ENCODE data around the gene CES2.
A peak's percentile ranks its signal among the peaks of the same experiment; 100 is the strongest.
"Not testable (repeated sequence)": the region's sequence is repeated elsewhere in the genome, so short reads cannot be mapped to it uniquely, and the experiment has no call there.

The CES2 gene

GRCh38 chr16:66935314-66936011 is at the start of gene CES2:
Gene CES2 (plus strand): TSS chr16:66935516. CDS start chr16:66935636, 120 bp downstream.
- DNase-seq (ENCODE audit: low read depth in 2 of 2): no peak

- no peak for DNase-seq (ENCODE audit: low read depth in 2 of 2)
These were observed 49.0 kb upstream of the CES2 start for GRCh38 chr16:66886321-66886720.

GRCh38 chr16:66886914-66887313 is 48.4 kb upstream of the CES2 start:
- DNase-seq (ENCODE audit: low read depth in 2 of 2): no peak

GRCh38 chr16:66888647-66889615 is 46.4 kb upstream of the CES2 start:
- no peak for DNase-seq (ENCODE audit: low read depth in 2 of 2)

GRCh38 chr16:66889622-66890021 is 45.7 kb upstream of the CES2 start:
- DNase-seq (ENCODE audit: low read depth in 2 of 2): no peak

- no peak for DNase-seq (ENCODE audit: low read depth in 2 of 2)
These were observed 44.5 kb upstream of the CES2 start for GRCh38 chr16:66890799-66891198.

GRCh38 chr16:66891360-66891759 is 44.0 kb upstream of the CES2 start:
- no peak for DNase-seq (ENCODE audit: low read depth in 2 of 2)

GRCh38 chr16:66891797-66892196 is 43.5 kb upstream of the CES2 start:
- DNase-seq (ENCODE audit: low read depth in 2 of 2): no peak

- DNase-seq (ENCODE audit: low read depth in 2 of 2): no peak
These were observed 41.3 kb upstream of the CES2 start for GRCh38 chr16:66894055-66894454.

GRCh38 chr16:66894948-66895688 is 40.2 kb upstream of the CES2 start:
- DNase-seq (ENCODE audit: low read depth in 2 of 2): peak; percentile 21 to 49

- no peak for DNase-seq (ENCODE audit: low read depth in 2 of 2)
These were observed 39.7 kb upstream of the CES2 start for GRCh38 chr16:66895689-66895979.

GRCh38 chr16:66895999-66896398 is 39.3 kb upstream of the CES2 start:
- DNase-seq (ENCODE audit: low read depth in 2 of 2): no peak

- DNase-seq (ENCODE audit: low read depth in 2 of 2): not testable (repeated sequence)
These were observed 38.6 kb upstream of the CES2 start for GRCh38 chr16:66896682-66897081.

GRCh38 chr16:66898207-66898606 is 37.1 kb upstream of the CES2 start:
- DNase-seq (ENCODE audit: low read depth in 2 of 2): no peak

GRCh38 chr16:66898933-66899309 is 36.4 kb upstream of the CES2 start:
- no peak for DNase-seq (ENCODE audit: low read depth in 2 of 2)

GRCh38 chr16:66899310-66899944 is 35.9 kb upstream of the CES2 start:
- DNase-seq (ENCODE audit: low read depth in 2 of 2): no peak

- DNase-seq (ENCODE audit: low read depth in 2 of 2): no peak
These were observed 35.2 kb upstream of the CES2 start for GRCh38 chr16:66899945-66900710.

GRCh38 chr16:66900721-66901441 is 34.4 kb upstream of the CES2 start:
- no peak for DNase-seq (ENCODE audit: low read depth in 2 of 2)

GRCh38 chr16:66901626-66902025 is 33.7 kb upstream of the CES2 start:
- DNase-seq (ENCODE audit: low read depth in 2 of 2): no peak
